ENCODE measurements around the gene NOS1. TPM values are rescaled to one million over a fixed set of nuclear protein-coding genes. Genes with fewer than 3 reads are reported as not detected.

NOS1 gene
- total and polyA plus RNA-seq, 2 donors (not counting 1 experiment from before 2014, with no cell fraction given) = under 0.01 TPM; not detected in 1

DNA sequence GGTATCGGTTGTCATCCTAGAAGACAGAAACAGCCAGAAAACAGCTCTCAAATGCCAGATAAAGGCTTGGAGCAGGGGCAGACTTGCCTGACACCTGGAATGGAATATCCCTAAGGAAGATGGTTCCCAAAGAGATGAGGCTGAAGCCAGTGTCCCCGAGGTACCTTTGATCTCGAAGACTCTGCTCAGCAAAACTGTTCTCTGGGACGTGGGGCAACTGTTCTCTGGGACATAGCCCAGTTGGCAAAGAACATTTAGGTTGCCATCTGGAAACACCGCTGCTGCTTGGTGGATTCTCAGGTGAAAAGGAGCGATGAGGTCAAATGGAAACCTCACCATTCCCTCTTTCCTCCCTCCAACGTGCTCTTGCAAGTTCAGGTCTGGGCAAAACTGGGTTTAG lies 143.3 kb downstream of the NOS1 start:
- Histone ChIP-seq H3K4me1 (ENCODE audit: control insufficient read depth, extremely low read depth, insufficient read depth, low read length) (no peaks in the 10 kb centered on the region), H3K9me3 (ENCODE audit: control insufficient read depth, insufficient read depth, low read depth, low read length) (no peaks in the 10 kb centered on the region), H3K79me2 (ENCODE audit: control insufficient read depth, insufficient read depth, low read length) (no peaks in the 10 kb centered on the region), H3K27me3 (ENCODE audit: control insufficient read depth, insufficient read depth, low read length) (no peaks in the 10 kb centered on the region), H3K9ac (ENCODE audit: insufficient read depth, low read length) (no peak overlapping the region), H4K20me1 (ENCODE audit: control insufficient read depth, extremely low read depth, insufficient read depth, low read length) (no peaks in the 10 kb centered on the region), H3K4me3 (replicated peaks in 1 of 4; ENCODE audit: control extremely low read depth in 1 of 4, insufficient read depth in 1 of 4, low read depth in 3 of 4, low read length in 4 of 4) (no peak overlapping the region), H3K36me3 (ENCODE audit: control insufficient read depth, insufficient read depth, low read length) (no peaks in the 10 kb centered on the region), H3K4me2 (ENCODE audit: extremely low read depth, insufficient read depth, low read length) (no peak overlapping the region), H2AFZ (ENCODE audit: low read length) (no peak overlapping the region), H3K27ac (ENCODE audit: insufficient read depth, low read length) (no peak overlapping the region)
- no peak for DNase-seq (ENCODE audit: low read depth in 2 of 2)
- TF ChIP-seq, protein P1, sequence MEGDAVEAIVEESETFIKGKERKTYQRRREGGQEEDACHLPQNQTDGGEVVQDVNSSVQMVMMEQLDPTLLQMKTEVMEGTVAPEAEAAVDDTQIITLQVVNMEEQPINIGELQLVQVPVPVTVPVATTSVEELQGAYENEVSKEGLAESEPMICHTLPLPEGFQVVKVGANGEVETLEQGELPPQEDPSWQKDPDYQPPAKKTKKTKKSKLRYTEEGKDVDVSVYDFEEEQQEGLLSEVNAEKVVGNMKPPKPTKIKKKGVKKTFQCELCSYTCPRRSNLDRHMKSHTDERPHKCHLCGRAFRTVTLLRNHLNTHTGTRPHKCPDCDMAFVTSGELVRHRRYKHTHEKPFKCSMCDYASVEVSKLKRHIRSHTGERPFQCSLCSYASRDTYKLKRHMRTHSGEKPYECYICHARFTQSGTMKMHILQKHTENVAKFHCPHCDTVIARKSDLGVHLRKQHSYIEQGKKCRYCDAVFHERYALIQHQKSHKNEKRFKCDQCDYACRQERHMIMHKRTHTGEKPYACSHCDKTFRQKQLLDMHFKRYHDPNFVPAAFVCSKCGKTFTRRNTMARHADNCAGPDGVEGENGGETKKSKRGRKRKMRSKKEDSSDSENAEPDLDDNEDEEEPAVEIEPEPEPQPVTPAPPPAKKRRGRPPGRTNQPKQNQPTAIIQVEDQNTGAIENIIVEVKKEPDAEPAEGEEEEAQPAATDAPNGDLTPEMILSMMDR (conservative IDR thresholded peaks at IDR 0.05 in 1 of 2, IDR thresholded peaks at IDR 0.05 in 1 of 2; ENCODE audit: low read depth in 1 of 2, low read length in 2 of 2) = no peak
- no peak for TF ChIP-seq EZH2 (IDR thresholded peaks at IDR 0.05; ENCODE audit: low read length, missing control alignments)

DNA sequence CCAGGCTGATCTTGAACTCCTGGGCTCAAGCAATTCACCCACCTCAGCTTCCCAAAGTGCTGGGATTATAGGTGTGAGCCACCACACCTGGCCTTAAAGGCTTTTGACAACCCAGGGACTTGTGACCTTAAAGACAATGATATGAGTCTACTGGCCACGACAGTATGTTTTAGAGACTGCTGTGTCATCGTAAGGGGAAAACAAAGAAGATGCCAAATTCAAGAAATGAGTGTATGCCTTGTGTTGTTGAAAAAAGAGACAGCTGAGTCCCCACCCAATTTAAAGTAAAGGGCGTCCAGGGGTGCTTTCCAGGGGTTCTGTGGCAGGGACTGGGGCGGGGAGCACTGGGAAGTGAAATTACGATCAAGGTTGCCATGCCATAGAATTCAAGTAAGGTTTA lies 144.7 kb downstream of the NOS1 start:
- no peaks in the 10 kb centered on the region for H3K27me3 ChIP-seq (ENCODE audit: control insufficient read depth, insufficient read depth, low read length)
- H3K4me2 ChIP-seq (ENCODE audit: extremely low read depth, insufficient read depth, low read length) = no peak overlapping the region
- H4K20me1 ChIP-seq (ENCODE audit: control insufficient read depth, extremely low read depth, insufficient read depth, low read length) = no peaks in the 10 kb centered on the region
- H2AFZ ChIP-seq (ENCODE audit: low read length) = no peak overlapping the region
- H3K4me1 ChIP-seq (ENCODE audit: control insufficient read depth, extremely low read depth, insufficient read depth, low read length) = no peaks in the 10 kb centered on the region
- H3K9ac ChIP-seq (ENCODE audit: insufficient read depth, low read length) = no peak overlapping the region
- no peak for DNase-seq (ENCODE audit: low read depth in 2 of 2)
- H3K79me2 ChIP-seq (ENCODE audit: control insufficient read depth, insufficient read depth, low read length) = no peaks in the 10 kb centered on the region
- H3K4me3 ChIP-seq (replicated peaks in 1 of 4; ENCODE audit: control extremely low read depth in 1 of 4, insufficient read depth in 1 of 4, low read depth in 3 of 4, low read length in 4 of 4) = no peak overlapping the region
- H3K9me3 ChIP-seq (ENCODE audit: control insufficient read depth, insufficient read depth, low read depth, low read length) = no peaks in the 10 kb centered on the region
- TF ChIP-seq, protein P1 (conservative IDR thresholded peaks at IDR 0.05 in 1 of 2, IDR thresholded peaks at IDR 0.05 in 1 of 2; ENCODE audit: low read depth in 1 of 2, low read length in 2 of 2) = no peak
- no peak for TF ChIP-seq EZH2 (IDR thresholded peaks at IDR 0.05; ENCODE audit: low read length, missing control alignments)
- H3K27ac ChIP-seq (ENCODE audit: insufficient read depth, low read length) = no peak overlapping the region
- H3K36me3 ChIP-seq (ENCODE audit: control insufficient read depth, insufficient read depth, low read length) = no peaks in the 10 kb centered on the region

DNA sequence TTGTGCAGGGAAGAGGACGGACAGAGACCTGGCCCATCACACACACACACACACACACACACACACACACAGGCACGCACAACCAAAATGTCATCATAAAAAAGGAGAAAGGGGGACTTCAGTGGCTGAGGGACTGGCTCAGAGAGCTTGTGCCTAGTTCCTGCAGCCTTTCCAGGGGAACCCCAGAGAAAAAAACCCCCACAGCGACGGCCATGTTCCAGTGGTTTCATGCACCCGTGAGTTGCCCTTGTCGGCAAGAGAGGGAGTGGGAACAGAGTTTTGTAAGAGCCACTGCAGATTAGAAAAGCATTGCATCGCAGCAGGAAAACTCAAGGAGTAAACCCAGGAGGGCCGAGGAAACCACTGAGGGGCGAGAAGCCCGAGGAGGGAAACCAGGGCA lies 146.6 kb downstream of the NOS1 start:
- Histone ChIP-seq H3K4me1 (ENCODE audit: control insufficient read depth, extremely low read depth, insufficient read depth, low read length) (no peaks in the 10 kb centered on the region), H3K4me3 (replicated peaks in 1 of 4; ENCODE audit: control extremely low read depth in 1 of 4, insufficient read depth in 1 of 4, low read depth in 3 of 4, low read length in 4 of 4) (no peak overlapping the region), H4K20me1 (ENCODE audit: control insufficient read depth, extremely low read depth, insufficient read depth, low read length) (no peaks in the 10 kb centered on the region), H3K9me3 (ENCODE audit: control insufficient read depth, insufficient read depth, low read depth, low read length) (no peaks in the 10 kb centered on the region), H3K79me2 (ENCODE audit: control insufficient read depth, insufficient read depth, low read length) (no peaks in the 10 kb centered on the region), H3K36me3 (ENCODE audit: control insufficient read depth, insufficient read depth, low read length) (no peaks in the 10 kb centered on the region), H3K4me2 (ENCODE audit: extremely low read depth, insufficient read depth, low read length) (no peak overlapping the region), H3K27ac (ENCODE audit: insufficient read depth, low read length) (no peak overlapping the region), H3K27me3 (ENCODE audit: control insufficient read depth, insufficient read depth, low read length) (no peaks in the 10 kb centered on the region), H3K9ac (ENCODE audit: insufficient read depth, low read length) (no peak overlapping the region), H2AFZ (ENCODE audit: low read length) (no peak overlapping the region)
- no peak for DNase-seq (ENCODE audit: low read depth in 2 of 2)
- TF ChIP-seq, protein P1 (conservative IDR thresholded peaks at IDR 0.05 in 1 of 2, IDR thresholded peaks at IDR 0.05 in 1 of 2; ENCODE audit: low read depth in 1 of 2, low read length in 2 of 2) = no peak
- TF ChIP-seq EZH2 (IDR thresholded peaks at IDR 0.05; ENCODE audit: low read length, missing control alignments) = no peak

All from fibroblast of lung (primary cell).